Pancreas (tissue), 10 donors: ENCODE measurements around the gene OBSCN. TPM values are rescaled to one million over a fixed set of nuclear protein-coding genes. Genes with fewer than 3 reads are reported as not detected.

Source experiments
- ATAC-seq, 4 donors: fragments of 200-7000 bp; cut with Tn5 transposase; one replicate each; pipeline versions ENCODE4 v1.8.0 to v1.9.1; 2020; ENCODE audit warnings: mild to moderate bottlenecking in 4 of 4, moderate library complexity in 4 of 4
- DNase-seq, 6 donors: peaks; one replicate each; pipeline ENCODE4 v3.0.0-alpha.2; 2020
- FAIRE-seq: peaks from 2 replicates; lab custom pipeline; 2012; peaks lifted over from hg19 to GRCh38; lab: Jason Lieb, UNC
- H3K27ac ChIP-seq, 4 donors: fragments of 200-600 bp; sonication (generic); 1 replicate in 3 of 4; 2 replicates in 1 of 4; pipeline versions ENCODE4 v1.5.0 to v1.8.0; 2020
- H3K27me3 ChIP-seq, 4 donors: fragments of 200-600 bp; one replicate each; pipeline ENCODE4 v1.8.0; 2021
- H3K36me3 ChIP-seq, 3 donors: fragments of 200-600 bp; sonication (generic) in 1 of 3; one replicate each; pipeline versions ENCODE4 v1.5.0 to v1.8.0; 2020 to 2021
- H3K4me1 ChIP-seq, 3 donors: fragments of 200-600 bp; one replicate each; pipeline ENCODE4 v1.8.0; 2021
- H3K4me3 ChIP-seq, 4 donors: fragments of 200-600 bp; sonication (generic) in 2 of 4; one replicate each; pipeline versions ENCODE4 v1.5.0 to v1.8.0; 2020 to 2021
- H3K9me3 ChIP-seq, 4 donors: fragments of 200-600 bp; one replicate each; pipeline ENCODE4 v1.8.0; 2021
- WGBS, 2 donors: extraction: QIAGEN DNeasy Blood & Tissue Kit; methylation state at CpG; one replicate each; pipeline ENCODE4 v1.1.7; 2013; 5-methylcytosine and 5-hydroxymethylcytosine counted together
- intact Hi-C, 3 donors: fragments of 100-400 bp; cut with DNase I; formaldehyde crosslinking; loops; one replicate each; pipeline versions ENCODE4 v1.11.1 to v1.14.2; 2022
- polyA plus RNA-seq, 2 donors: library from polyadenylated mRNA; stranded (reverse); fragments of 200-250 nt; gene quantifications; one replicate each; pipeline ENCODE4 v1.2.3, GENCODE V29; 2013
- total RNA-seq, 6 donors: library from RNA; stranded (reverse); fragmentation: NEBNext Ultra II Directional in 4 of 6; extraction: Animal tissue kit (Norgen Biotek cat#: 25700) in 4 of 6; gene quantifications; one replicate each; pipeline versions ENCODE4 v1.2.1 to v1.2.4, GENCODE V29; 2021 to 2023
- TF ChIP-seq, protein P1 (sequence below), 4 donors: fragments of 200-600 bp; sonication (generic) in 3 of 4; IDR thresholded peaks; one replicate each; pipeline versions ENCODE4 v1.5.0 to v1.8.0; 2021; ENCODE audit warnings: antibody characterized with exemption in 4 of 4
- donor health status: healthy with polysubstance abuse.
- donor health status: DM: no; HTN: no; CAD: no; lungs with moderate emphysema.
- donor health status: DM: no; HTN: no; CAD: no.
- donor health status: control.
- donor health status: control.
- donor health status: Bipolar disorder and iron deficiency.
- donor health status: DM: yes; HTN: yes; CAD: no.
- donor health status: DM: no; HTN: no; CAD: no.
- donor health status: DM: no; HTN: no; CAD: no.
- donor health status: DM: yes; HTN: yes; CAD: no.

OBSCN gene
- total and polyA plus RNA-seq, 8 donors = 7.9 to 61.4 (median 11.3) TPM

DNA sequence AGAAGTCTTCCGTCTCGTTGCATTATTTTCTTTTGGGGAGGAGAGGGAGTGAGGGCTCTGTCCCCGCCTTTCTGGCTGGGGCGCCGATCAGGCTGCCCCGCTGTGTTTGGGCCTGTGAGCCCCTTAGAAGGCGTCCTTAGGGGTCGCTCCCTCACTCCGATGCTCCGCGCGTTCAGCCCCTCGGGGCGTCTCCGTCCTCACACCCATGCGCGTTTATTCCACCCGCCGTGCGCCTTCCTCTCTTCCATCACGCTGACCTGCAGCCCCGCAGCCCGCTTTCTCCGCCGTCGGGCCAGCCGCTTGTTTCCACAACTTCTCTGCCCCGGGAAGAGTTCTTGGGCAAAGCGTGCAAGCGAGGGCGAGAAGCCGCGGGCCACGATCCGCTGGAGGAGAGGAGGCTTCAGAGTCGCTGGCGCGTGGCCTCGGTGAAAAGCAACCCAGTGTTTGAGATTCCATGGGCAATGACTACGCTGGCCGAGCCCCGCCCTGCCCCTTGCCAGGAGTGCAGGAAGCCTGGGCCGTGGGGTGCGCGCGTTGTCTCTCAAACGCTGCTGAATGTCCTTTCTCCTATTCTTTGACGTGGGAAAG, 171.1 kb downstream of the OBSCN start:
- TF ChIP-seq, protein P1, sequence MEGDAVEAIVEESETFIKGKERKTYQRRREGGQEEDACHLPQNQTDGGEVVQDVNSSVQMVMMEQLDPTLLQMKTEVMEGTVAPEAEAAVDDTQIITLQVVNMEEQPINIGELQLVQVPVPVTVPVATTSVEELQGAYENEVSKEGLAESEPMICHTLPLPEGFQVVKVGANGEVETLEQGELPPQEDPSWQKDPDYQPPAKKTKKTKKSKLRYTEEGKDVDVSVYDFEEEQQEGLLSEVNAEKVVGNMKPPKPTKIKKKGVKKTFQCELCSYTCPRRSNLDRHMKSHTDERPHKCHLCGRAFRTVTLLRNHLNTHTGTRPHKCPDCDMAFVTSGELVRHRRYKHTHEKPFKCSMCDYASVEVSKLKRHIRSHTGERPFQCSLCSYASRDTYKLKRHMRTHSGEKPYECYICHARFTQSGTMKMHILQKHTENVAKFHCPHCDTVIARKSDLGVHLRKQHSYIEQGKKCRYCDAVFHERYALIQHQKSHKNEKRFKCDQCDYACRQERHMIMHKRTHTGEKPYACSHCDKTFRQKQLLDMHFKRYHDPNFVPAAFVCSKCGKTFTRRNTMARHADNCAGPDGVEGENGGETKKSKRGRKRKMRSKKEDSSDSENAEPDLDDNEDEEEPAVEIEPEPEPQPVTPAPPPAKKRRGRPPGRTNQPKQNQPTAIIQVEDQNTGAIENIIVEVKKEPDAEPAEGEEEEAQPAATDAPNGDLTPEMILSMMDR (IDR thresholded peaks at IDR 0.05) = no peak
- Histone ChIP-seq H3K27me3 (no peaks in the 10 kb centered on the region), H3K27ac (no peak overlapping the region), H3K9me3 (no peaks in the 10 kb centered on the region), H3K4me1 (peaks cover 0 to 5% (median 4%) of the 10 kb centered on the region in 3 donors), H3K36me3 (no peaks in the 10 kb centered on the region), H3K4me3 (peak overlapping the region; percentile 30 to 68 (median 42))
- 4 to 8% methylated on average over 48 of the region's 48 CpGs for WGBS, 2 donors
- FAIRE-seq = no peak
- intact Hi-C loops = no loop called here
- DNase-seq = peak in 3 of 6 donors; percentile 34 to 77 (median 62)
- peak; percentile 12 to 55 (median 40) for ATAC-seq

GRCh38 chr1:228379666-228380065, 171.8 kb downstream of the OBSCN start:
- DNase-seq (peak in 3 of 6 donors; percentile 0 to 35 (median 31)), FAIRE-seq (no peak), ATAC-seq (no peak)
- H3K9me3 ChIP-seq = no peaks in the 10 kb centered on the region
- no peaks in the 10 kb centered on the region for H3K27me3 ChIP-seq
- no peak overlapping the region for H3K27ac ChIP-seq
- peaks cover 0 to 5% (median 4%) of the 10 kb centered on the region in 3 donors for H3K4me1 ChIP-seq
- H3K36me3 ChIP-seq = no peaks in the 10 kb centered on the region
- WGBS, 2 donors = 81 to 82% methylated on average over 8 of the region's 8 CpGs
- H3K4me3 ChIP-seq = peak overlapping the region in 1 of 4 donors; percentile 68
- TF ChIP-seq, protein P1 (IDR thresholded peaks at IDR 0.05) = no peak
- intact Hi-C loops = no loop called here

DNA sequence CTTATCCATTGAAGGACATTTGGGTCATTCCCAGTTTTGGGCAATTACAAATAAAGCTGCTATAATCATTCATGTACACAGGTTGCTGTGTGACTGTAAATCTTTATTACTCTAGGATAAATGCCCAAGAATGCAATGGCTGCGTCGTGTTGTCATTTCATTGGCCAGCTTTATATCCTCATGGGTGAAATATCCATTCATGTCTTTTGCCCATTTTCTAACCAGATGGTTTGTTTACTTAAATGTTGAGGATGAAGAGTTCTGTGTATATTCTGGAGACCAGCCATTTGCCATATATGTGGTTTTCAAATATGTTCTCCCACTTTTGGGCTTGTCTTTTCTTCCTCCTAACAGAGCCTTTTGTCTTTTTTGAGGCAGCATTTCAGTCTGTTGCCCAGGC, 173.5 kb downstream of the OBSCN start:
- Histone ChIP-seq H3K27me3 (no peaks in the 10 kb centered on the region), H3K4me1 (peaks cover 0 to 5% (median 4%) of the 10 kb centered on the region in 3 donors), H3K27ac (no peak overlapping the region), H3K36me3 (no peaks in the 10 kb centered on the region), H3K4me3 (no peak overlapping the region), H3K9me3 (no peaks in the 10 kb centered on the region)
- DNase-seq (no peak), FAIRE-seq (no peak), ATAC-seq (no peak)
- intact Hi-C loops = no loop called here
- TF ChIP-seq, protein P1 (IDR thresholded peaks at IDR 0.05) = no peak
- 71 to 75% methylated on average over 2 of the region's 2 CpGs for WGBS, 2 donors

DNA sequence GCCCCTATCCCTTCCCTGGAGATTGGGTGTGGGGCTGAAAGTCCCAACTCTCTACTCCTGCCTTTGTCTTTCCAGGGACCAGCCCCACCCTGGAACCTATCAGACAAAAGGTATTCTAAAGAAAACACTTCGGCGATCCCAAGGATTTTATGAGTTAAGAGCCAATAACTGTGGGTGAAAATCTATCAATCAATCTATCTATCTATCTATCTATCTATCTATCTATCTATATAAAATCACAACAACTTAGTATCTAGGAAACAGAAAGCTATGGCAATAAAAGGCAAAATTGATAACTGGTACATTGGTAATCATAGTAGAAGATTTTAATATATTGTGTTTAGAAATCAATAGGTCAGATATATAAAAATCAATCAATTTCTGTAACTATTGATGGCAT, 175.9 kb downstream of the OBSCN start:
- intact Hi-C loops = no loop called here
- ATAC-seq (no peak), DNase-seq (no peak), FAIRE-seq (no peak)
- Histone ChIP-seq H3K27ac (no peak overlapping the region), H3K9me3 (no peaks in the 10 kb centered on the region), H3K4me1 (peaks cover 0 to 5% (median 4%) of the 10 kb centered on the region in 3 donors), H3K4me3 (no peak overlapping the region), H3K36me3 (no peaks in the 10 kb centered on the region), H3K27me3 (no peaks in the 10 kb centered on the region)
- TF ChIP-seq, protein P1 (IDR thresholded peaks at IDR 0.05) = no peak
- 74% methylated on average over 2 of the region's 2 CpGs for WGBS, 2 donors

DNA sequence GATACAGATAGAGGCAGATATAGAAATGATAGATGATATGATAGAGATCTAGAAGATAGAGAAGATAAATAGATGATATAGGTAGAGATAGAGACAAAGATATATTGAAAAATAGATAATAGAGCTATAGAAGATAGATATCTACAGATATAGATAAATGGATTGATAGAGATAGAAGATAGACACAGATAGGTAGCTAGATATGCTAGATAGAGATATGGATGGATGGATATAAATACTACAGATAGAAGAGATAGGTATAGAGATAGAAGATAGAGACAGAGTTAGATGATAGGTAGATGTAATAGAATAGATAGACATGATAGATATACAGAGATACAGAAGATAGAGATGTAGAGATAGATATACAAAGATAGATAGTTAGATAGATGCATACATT, 177.4 kb downstream of the OBSCN start:
- Histone ChIP-seq H3K4me3 (no peak overlapping the region), H3K27me3 (no peaks in the 10 kb centered on the region), H3K36me3 (no peaks in the 10 kb centered on the region), H3K4me1 (no peaks in the 10 kb centered on the region), H3K9me3 (no peaks in the 10 kb centered on the region), H3K27ac (no peak overlapping the region)
- ATAC-seq = no peak
- no peak for FAIRE-seq
- intact Hi-C loops = no loop called here
- TF ChIP-seq, protein P1 (IDR thresholded peaks at IDR 0.05) = no peak
- DNase-seq = no peak
